ENCODE measurements around the gene PRRC1. TPM values are rescaled to one million over a fixed set of nuclear protein-coding genes. Genes with fewer than 3 reads are reported as not detected.
"Not testable (repeated sequence)": the region's sequence is repeated elsewhere in the genome, so short reads cannot be mapped to it uniquely, and the experiment has no call there.

PRRC1 gene
- 32.3 and 45.3 TPM in 2 replicates for total RNA-seq

DNA sequence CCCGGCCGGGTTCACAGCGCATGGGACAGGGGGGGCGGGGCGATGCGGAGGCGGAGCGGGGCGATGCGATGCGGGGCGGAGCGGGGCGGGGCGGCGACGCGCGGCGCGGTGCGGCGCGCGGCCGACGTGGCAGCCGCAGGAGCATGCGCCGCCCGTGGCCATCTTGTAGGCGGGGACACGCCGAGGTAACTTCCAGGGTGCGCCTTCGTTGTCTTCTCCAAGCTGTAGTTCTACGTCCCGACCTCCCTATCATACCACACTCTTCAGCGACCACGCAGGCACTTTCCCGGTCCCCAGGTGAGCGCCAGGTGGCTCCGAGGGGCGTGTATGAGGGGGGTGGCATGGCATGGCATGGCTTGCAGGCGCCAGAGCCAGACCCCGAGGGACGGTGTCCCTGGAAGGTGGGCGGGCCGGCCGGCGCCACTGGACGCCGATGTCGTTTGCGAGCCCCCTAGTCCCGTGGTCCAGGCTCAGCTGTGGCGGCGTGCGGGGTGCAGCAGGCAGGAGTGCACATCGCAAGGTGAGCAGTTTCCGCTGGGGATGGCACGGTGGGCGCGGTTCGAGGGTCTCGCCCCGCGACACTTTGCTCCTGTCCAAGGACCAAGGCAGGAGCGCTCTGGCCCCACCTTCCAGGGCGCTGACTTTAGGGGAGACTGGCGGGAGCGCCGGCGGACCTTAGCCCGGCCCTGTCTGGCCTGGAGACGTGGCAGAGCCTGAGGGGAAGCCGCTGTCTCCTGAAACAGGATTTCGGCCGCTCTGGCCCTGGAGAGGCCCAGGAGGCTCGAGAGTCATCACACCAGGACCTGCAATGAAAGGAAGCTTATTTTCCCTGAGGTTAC is at the start of gene PRRC1:
Gene PRRC1 (plus strand): TSS at position 161 of the 839 bp plus-strand sequence. CDS start 5,840 bp downstream, outside the sequence.
- peak; percentile 33 to 86 for DNase-seq (ENCODE audit: low read depth in 2 of 2)

DNA sequence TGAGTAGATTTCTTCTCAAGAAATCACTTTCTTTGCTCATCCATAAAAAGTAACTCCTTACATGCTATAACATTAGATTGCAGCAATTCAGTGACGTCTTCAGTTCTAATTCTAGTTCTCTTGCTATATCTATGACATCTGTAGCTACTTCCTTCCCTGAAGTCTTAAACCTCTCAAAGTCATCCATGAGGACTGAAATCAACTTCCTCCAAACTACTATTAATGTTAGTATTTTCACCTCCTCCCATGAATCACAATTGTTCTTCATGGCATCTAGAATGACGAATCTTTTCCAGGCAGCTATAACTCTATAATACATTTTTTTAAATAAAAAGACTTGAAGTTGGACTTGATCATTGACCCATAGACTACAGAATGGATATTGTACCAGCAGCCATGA is 46.2 kb upstream of the PRRC1 start:
- peak in 1 of 2 donors; percentile 1 for DNase-seq (ENCODE audit: low read depth in 2 of 2)

DNA sequence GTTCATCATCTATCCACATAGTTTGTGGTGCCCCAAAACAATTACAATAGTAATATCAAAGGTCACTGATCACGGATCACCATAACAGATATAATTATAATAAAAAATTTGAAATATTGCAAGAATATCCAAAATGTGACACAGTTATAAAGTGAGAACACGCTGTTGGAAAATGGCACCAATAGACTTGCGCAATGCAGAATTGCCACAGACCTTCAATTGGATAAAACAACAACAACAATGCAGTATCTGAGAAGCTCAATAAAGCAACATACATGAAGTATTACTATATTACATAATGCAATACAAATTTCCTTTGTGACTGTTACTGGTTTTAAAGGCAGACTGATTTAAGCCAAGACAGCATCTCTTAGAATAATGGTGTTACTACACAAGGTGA is 44.7 kb upstream of the PRRC1 start:
- no peak for DNase-seq (ENCODE audit: low read depth in 2 of 2)

DNA sequence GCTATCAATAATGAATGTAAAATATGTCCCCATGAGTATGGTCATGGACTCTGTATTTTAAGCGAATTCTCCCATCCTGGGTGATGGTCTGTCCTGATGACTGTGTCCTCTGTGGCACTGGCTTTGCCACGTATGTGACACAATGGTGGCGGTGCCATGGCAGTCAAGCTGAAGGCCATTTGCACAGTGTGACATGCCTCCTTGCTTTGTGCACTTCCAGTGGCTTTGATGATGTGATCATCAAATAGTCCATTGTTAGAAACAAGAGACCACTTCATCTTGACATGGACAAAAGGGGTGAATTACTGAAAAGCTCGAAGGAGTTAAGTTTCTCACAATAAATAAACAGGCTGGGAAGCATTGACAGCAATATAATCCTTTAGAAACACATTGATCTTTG is 31.0 kb upstream of the PRRC1 start:
- no peak for DNase-seq (ENCODE audit: low read depth in 2 of 2)

DNA sequence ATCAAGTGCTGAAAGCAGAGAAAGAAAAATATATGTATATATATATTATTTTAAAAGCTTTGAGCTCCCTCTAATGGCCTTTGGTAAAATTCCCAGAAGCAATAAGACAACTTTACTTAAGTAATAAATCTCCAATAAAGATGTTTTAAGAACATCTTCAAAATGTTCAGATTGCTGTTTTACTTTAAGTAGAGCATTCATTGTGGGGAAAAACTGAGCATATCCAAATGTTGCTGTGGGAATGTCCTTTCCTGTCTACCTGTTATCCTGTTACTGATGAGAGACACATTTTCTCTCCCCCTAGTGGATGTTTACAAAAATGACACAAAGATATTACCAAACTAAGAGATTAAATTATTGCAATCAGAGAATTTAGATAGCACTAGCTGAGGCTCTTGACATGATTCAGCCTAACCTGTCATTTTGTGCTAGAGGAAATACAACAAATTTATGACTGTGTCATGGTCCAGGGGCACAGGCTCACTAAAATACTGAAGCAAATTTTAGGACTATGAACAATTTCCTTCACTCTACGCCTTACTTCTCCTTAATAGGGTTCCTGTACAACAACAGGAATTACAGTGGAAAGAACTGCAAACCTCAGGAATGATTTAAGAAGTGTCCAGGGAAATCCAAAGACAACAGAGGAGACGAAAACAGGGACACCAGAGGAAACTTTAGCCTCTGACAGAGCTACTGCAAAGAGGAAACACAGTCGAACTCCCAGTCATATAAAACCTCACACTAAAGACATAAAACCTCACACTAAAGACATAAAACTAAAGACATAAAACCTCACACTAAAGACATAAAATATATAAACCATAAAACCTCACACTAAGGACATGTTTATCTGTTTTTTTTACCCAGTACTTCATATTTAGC is 24.3 kb upstream of the PRRC1 start:
- peak; percentile 36 to 50 for DNase-seq (ENCODE audit: low read depth in 2 of 2)

DNA sequence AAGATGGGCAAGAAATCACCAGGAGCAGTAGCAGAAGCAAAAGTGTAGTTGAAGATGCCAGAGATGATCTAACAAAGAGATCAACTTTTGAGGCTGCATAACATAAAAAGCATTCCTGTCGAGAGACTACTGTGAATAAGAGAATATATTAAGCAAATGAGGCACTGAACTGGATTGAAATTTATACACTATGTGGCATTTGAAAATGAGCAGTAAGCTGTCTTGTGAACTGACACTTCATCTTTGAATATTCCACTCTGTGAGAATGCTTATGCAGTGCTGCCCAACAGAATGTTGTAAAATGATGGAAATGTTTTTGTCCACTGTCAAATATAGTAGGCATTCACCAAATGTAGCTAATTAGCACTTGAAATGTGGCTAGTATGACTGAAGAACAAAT is 18.9 kb upstream of the PRRC1 start:
- DNase-seq (ENCODE audit: low read depth in 2 of 2): no peak

- DNase-seq (ENCODE audit: low read depth in 2 of 2): no peak
Measured at GRCh38 chr5:127505905-127506304, 11.5 kb upstream of the PRRC1 start.

DNA sequence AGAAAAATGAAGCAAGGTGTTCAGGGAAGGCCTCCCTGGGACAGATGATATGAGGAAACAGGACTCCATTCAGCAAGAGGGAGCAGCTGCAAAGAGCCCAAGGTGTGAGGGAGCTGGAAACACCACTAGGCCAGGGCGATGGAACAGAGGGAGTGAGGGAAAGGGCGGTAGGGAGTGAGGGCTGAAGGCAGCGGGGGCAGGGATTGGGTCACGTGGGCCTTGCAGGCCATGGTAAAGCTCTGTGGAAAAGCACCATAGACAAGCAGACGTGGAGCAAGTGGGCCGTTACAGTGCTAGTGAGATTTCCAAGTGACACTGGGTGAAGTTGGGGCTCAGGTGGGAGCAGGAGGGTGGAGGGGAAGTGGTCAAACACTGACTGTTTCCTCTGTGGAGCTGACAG is 10.8 kb upstream of the PRRC1 start:
- DNase-seq (ENCODE audit: low read depth in 2 of 2): no peak

DNA sequence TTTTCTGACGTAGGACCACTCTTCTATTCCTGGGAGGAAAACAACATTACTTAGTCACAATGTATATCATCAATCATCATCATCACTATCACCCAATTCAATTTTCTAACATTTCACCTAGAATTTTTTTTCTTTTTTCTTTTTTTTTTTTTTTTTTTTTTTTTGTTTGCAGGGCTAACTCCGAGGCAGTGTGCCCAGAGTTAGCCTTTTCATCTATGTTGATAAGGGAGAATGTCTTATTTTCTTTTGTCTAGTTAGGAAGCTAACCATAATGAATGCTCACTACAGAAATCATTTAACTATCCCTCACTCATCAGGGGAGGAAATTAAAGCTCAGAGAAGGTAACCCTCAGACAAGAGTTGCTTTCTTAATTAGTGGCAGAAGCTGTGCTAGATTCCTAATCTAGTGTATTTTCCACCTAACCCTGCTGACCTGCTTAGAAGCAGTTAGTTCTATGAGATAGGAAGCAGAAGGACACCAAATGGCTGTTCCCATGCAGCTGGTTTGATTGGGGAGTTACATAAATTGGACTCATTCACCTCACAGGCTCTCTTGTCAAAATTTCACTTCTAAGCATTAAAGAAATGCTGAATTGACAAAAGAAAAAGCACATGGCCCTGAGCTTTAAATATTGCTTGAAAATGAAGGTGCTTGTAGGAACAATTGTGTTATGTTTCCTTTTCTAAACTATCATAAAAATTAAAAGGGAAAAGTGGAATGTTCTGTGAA is 8.6 kb upstream of the PRRC1 start:
- DNase-seq (ENCODE audit: low read depth in 2 of 2): no peak

GRCh38 chr5:127513408-127513970 is 4.0 kb upstream of the PRRC1 start:
- no peak for DNase-seq (ENCODE audit: low read depth in 2 of 2)

GRCh38 chr5:127514816-127515215 is 2.6 kb upstream of the PRRC1 start:
- DNase-seq (ENCODE audit: low read depth in 2 of 2): no peak

DNA sequence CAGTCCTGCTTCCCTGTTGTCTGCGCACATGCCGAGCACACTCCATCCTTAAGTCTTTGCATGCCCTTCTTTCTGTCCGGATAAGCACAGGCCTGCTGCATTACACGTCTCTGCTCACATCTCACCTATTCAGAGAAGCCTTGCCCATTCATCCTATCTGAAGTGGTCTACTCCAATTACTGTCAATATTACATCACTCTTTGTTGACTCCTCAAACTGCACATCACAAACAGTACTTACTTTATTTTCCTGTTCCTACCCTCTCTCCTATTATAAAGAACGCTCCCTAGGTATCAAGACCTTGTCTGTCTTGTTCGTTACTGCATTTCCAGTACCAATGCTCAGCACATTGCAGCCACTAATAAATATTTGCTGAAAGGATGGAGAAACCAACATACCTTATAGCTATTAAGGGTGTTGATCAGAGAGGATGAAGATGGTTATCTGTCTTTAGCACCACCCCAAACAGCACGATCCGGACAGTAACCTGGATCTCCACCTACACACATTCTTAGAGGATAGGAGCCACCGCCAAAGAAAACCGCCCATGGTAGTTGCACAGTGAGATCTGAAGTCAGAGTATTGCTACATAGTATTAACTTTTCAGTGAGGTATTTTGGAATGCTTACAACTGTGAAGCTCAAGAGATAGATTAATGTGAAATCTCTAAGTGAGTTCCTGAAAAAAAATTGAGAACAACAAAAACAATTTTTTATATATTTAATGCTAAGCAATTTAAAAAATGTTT is 1.6 kb upstream of the PRRC1 start:
- no peak for DNase-seq (ENCODE audit: low read depth in 2 of 2)

- peak in 1 of 2 donors; percentile 60 for DNase-seq (ENCODE audit: low read depth in 2 of 2)
Measured at GRCh38 chr5:127517110-127517479, 345 bp upstream of the PRRC1 start.

DNA sequence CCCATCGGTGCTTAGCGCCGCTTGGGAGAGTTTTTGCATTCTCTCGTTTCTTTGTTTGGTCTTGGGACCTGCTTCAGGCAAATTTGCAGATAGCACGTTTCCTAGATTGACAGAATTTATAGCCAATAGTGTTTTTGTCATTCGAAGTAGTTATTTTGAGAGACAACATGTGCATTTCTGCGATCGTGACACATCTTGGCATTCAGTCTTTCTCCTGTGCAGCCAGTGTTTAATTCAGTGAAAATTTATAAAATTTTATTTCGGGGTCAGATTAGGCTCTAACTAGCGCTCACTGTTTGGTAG is 830 bp downstream of the PRRC1 start:
- DNase-seq (ENCODE audit: low read depth in 2 of 2): peak in 1 of 2 donors; percentile 17

- DNase-seq (ENCODE audit: low read depth in 2 of 2): no peak
Measured at GRCh38 chr5:127519527-127519926, 2.1 kb downstream of the PRRC1 start.

DNA sequence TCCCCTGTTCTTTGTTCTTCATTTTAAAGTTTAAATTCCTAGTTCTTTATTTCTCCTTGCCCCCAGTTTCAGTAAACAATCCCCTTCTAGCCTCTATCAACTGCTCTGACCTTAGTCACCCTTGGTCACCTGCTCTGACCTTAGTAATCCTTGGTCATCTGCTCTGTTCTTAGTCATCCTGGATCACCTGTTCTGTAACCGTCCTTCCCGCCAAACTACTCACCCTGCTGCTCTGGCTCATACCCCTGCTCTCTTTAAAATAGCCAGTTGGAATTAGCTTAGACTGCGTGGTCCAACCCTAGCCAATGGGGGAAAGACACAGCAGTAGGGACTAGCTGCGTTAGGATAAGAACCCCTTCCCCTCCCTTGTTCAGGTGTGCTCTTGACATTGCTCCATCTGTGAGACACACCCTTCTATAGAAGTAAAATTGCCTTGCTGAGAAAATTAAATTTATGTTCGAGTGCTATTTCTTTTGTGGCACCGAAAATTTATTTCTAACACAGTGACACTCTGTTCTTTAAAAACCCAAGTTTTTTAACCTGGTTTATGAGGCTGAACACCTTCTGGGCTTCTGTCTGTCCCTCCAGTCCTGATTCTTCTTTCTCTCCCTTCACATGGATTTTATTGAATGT is 3.8 kb downstream of the PRRC1 start:
- DNase-seq (ENCODE audit: low read depth in 2 of 2): no peak

DNA sequence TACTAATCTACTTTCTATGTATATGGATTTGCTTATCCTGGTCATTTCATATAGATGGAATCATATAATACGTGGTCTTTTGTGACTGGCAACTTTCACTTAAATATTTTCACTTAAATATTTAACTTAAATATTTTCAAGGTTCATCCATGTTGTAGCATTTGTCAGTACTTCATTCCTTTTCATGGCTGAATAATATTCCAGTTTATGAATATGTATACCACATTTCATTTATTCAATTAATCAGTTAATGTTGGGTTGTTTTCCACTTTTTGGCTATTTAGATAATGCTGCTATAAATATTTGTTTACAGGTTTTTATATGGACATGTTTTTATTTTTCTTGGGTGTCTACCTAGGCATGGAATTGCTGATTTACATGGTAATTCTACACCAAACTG is 7.7 kb downstream of the PRRC1 start:
- no peak for DNase-seq (ENCODE audit: low read depth in 2 of 2)

DNA sequence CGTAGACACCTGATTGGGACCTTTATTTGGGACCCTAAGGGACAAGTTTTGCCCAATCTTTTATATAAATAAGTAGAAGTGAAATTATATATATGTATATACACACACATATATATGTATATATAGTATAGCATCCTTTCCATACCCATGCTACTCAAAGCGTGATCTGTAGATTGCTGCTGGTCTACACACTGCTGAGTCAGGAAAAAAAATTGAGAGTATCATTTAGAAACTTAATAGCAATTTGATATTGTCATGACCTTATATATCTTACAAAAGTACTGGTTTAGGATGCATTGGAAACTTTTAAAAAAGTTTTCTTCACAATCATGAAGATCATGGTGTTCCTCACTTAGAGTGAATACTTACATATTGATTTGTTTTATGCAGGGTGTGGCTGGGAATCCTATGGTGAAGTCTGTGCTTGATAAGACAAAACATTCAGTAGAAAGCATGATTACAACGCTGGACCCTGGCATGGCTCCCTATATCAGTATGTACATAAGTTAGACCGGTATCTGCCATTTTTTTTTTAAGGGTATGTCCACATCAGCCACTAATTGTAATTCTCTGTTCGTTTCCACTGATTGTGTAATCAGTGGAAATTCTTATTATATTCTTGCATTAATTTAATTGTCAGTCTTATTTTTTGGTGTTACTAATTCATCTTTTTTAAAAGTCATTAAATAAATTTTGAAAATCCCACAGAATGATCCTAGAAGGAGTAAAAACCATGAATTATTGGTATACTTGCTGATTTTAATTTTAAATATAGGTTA is 12.7 kb downstream of the PRRC1 start:
- no peak for DNase-seq (ENCODE audit: low read depth in 2 of 2)

- DNase-seq (ENCODE audit: low read depth in 2 of 2): peak in 1 of 2 donors; percentile 9
Measured at GRCh38 chr5:127536687-127537086, 19.2 kb downstream of the PRRC1 start.

DNA sequence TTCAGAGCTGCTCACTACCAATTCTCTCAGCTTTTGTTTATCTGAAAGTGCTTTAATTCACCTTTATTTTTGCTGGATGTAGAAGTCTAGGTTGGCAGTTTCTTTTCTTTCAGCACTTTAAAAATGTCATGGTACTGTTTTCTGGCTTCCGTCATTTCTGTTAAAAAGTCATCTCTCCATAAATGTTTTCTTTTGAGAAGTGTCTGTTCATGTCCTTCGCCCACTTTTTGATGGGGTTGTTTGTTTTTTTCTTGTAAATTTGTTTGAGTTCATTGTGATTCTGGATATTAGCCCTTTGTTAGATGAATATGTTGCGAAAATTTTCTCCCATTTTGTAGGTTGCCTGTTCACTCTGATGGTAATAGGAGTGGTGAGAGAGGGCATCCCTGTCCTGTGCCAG is 23.1 kb downstream of the PRRC1 start:
- not testable (repeated sequence) for DNase-seq (ENCODE audit: low read depth in 2 of 2)
